KMS-11 (cell line): ENCODE results near the gene MAG.
"Not testable (repeated sequence)": the region's sequence is repeated elsewhere in the genome, so short reads cannot be mapped to it uniquely, and the experiment has no call there.

Experiments used
- H2AFZ ChIP-seq: fragments of 200-600 bp; sonication (generic); 2 replicates; pipeline ENCODE4 v1.6.1; 2016; ENCODE audit warnings: antibody characterized with exemption, mixed run types, low read depth
- H3K27ac ChIP-seq: fragments of 200-600 bp; sonication (generic); 2 replicates; pipeline ENCODE4 v1.6.1; 2016; ENCODE audit warnings: mild to moderate bottlenecking, mixed run types
- H3K27me3 ChIP-seq: fragments of 200-600 bp; sonication (generic); 2 replicates; pipeline ENCODE4 v1.6.1; 2017; ENCODE audit warnings: mild to moderate bottlenecking, low read depth, mixed run types, moderate library complexity; ENCODE audit not compliant: insufficient read depth
- H3K36me3 ChIP-seq: fragments of 200-600 bp; sonication (generic); 2 replicates; pipeline ENCODE4 v1.6.1; 2017; ENCODE audit warnings: mild to moderate bottlenecking, mixed run types; ENCODE audit not compliant: insufficient read depth
- H3K4me1 ChIP-seq: fragments of 200-600 bp; sonication (generic); 2 replicates; pipeline ENCODE4 v1.6.1; 2016; ENCODE audit warnings: mild to moderate bottlenecking, low read depth, mixed run types; ENCODE audit not compliant: poor library complexity, severe bottlenecking
- H3K4me2 ChIP-seq: fragments of 200-600 bp; sonication (generic); 2 replicates; pipeline ENCODE4 v1.7.0; 2016; ENCODE audit warnings: mild to moderate bottlenecking, mixed run types
- H3K4me3 ChIP-seq: fragments of 200-600 bp; sonication (generic); IDR thresholded peaks from 2 replicates; pipeline ENCODE4 v1.6.1; 2017; ENCODE audit warnings: low read depth, low read length, mixed read lengths; ENCODE audit not compliant: insufficient read depth
- H3K79me2 ChIP-seq: fragments of 200-600 bp; sonication (generic); 2 replicates; pipeline ENCODE4 v1.6.1; 2016; ENCODE audit warnings: low read depth, mixed run types; ENCODE audit not compliant: insufficient read depth
- H3K9ac ChIP-seq: fragments of 200-600 bp; sonication (generic); 2 replicates; pipeline ENCODE4 v1.6.1; 2016; ENCODE audit warnings: mild to moderate bottlenecking, mixed run types
- H4K20me1 ChIP-seq: fragments of 200-600 bp; sonication (generic); 2 replicates; pipeline ENCODE4 v1.6.1; 2016; ENCODE audit warnings: mild to moderate bottlenecking, mixed run types; ENCODE audit not compliant: insufficient read depth
- CTCF ChIP-seq: fragments of 200-600 bp; sonication (generic); conservative IDR thresholded peaks from 2 replicates; pipeline ENCODE4 v1.6.1; 2017; ENCODE audit warnings: low read depth, mild to moderate bottlenecking, antibody characterized with exemption, low read length, moderate library complexity, mixed read lengths

MAG gene

DNA sequence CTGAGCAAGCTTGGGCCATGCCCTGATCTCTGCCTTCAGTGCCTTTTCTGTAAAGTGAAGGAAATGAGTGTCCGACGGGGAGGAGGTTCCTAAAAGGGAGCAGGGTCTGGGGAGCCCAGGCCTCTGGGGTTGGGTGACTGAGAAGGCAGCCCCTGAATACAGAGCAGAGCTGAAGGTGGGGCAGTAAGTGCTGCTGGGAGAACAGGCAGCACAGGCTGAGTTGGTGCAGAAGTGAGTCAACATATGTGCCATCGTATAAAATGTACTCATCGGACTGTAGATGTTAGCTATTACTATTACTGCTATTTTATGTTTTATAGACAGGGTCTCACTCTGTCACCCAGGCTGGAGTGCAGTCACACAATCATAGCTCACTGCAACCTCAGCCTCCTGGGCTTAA is 10.7 kb upstream of the MAG start:
- Histone ChIP-seq H3K27ac (no peak overlapping the region), H3K4me3 (no peak overlapping the region), H3K79me2 (no peaks in the 10 kb centered on the region), H2AFZ (no peak overlapping the region), H3K36me3 (no peaks in the 10 kb centered on the region), H3K27me3 (peaks cover 7% of the 10 kb centered on the region; the same call in 1 of the 2 replicates), H3K9ac (no peak overlapping the region), H3K4me2 (no peak overlapping the region), H4K20me1 (no peaks in the 10 kb centered on the region), H3K4me1 (no peaks in the 10 kb centered on the region)
- no peak for TF ChIP-seq CTCF

GRCh38 chr19:35284153-35285094 is 7.5 kb upstream of the MAG start:
- Histone ChIP-seq H3K27ac (no peak overlapping the region), H3K4me1 (no peaks in the 10 kb centered on the region), H3K36me3 (no peaks in the 10 kb centered on the region), H2AFZ (no peak overlapping the region), H4K20me1 (no peaks in the 10 kb centered on the region), H3K9ac (no peak overlapping the region), H3K27me3 (peaks cover 23% of the 10 kb centered on the region; the same call in 1 of the 2 replicates), H3K79me2 (no peaks in the 10 kb centered on the region), H3K4me2 (no peak overlapping the region), H3K4me3 (no peak overlapping the region)
- TF ChIP-seq CTCF: no peak

- no peaks in the 10 kb centered on the region for H3K36me3 ChIP-seq
- H3K9ac ChIP-seq: no peak overlapping the region
- no peak overlapping the region for H2AFZ ChIP-seq
- H3K4me2 ChIP-seq: no peak overlapping the region
- TF ChIP-seq CTCF: no peak
- H3K27me3 ChIP-seq: peaks cover 26% of the 10 kb centered on the region; the same call in 1 of the 2 replicates
- no peak overlapping the region for H3K4me3 ChIP-seq
- H3K79me2 ChIP-seq: no peaks in the 10 kb centered on the region
- H3K4me1 ChIP-seq: no peaks in the 10 kb centered on the region
- no peaks in the 10 kb centered on the region for H4K20me1 ChIP-seq
- no peak overlapping the region for H3K27ac ChIP-seq
Observed at GRCh38 chr19:35285095-35285449, 6.9 kb upstream of the MAG start.

GRCh38 chr19:35285465-35285864 is 6.5 kb upstream of the MAG start:
- H3K4me3 ChIP-seq, H3K36me3 ChIP-seq, H4K20me1 ChIP-seq, H2AFZ ChIP-seq, H3K27ac ChIP-seq, H3K9ac ChIP-seq, H3K4me1 ChIP-seq, H3K4me2 ChIP-seq, H3K79me2 ChIP-seq: not testable (repeated sequence)
- H3K27me3 ChIP-seq: peaks cover 28% of the 10 kb centered on the region

DNA sequence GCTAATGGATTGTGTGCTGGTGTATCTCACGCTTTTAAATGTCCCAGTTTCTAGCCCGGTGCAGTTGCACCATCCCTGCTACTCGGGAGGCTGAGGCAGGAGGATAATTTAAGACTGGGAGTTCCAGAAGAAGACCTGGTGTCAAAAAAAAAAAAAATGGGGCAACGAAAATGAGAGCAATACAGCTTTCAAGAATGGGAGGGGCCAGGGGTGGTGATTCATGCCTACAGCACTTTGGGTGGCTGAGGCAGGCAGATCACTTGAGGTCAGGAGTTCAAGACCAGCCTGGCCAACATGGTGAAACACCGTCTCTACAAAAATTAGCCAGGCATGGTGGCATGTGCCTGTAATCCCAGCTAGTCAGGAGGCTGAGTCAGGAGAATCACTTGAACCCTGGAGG is 5.9 kb upstream of the MAG start:
- peaks cover 34% of the 10 kb centered on the region for H3K27me3 ChIP-seq
- H3K79me2 ChIP-seq, H3K4me3 ChIP-seq, H3K4me1 ChIP-seq, H3K36me3 ChIP-seq, H3K4me2 ChIP-seq, H2AFZ ChIP-seq, H3K9ac ChIP-seq, H4K20me1 ChIP-seq, H3K27ac ChIP-seq: not testable (repeated sequence)
